KBM-7 (cell line): Measurements from ENCODE around the gene LIPI.
"Not testable (repeated sequence)": the region's sequence is repeated elsewhere in the genome, so short reads cannot be mapped to it uniquely, and the experiment has no call there.

Source experiments
- DNase-seq: peaks from one replicate; pipeline ENCODE4 v3.0.0-alpha.2; 2015
- in situ Hi-C: fragments of 300-500 bp; cut with MboI; formaldehyde crosslinking; loops from 2 replicates; pipeline ENCODE4 v1.14.3; 2020; ENCODE audit warnings: low sequenced_read_pairs, low pct_unique_long_range_greater_than_20kb, mixed read lengths

The LIPI gene

DNA sequence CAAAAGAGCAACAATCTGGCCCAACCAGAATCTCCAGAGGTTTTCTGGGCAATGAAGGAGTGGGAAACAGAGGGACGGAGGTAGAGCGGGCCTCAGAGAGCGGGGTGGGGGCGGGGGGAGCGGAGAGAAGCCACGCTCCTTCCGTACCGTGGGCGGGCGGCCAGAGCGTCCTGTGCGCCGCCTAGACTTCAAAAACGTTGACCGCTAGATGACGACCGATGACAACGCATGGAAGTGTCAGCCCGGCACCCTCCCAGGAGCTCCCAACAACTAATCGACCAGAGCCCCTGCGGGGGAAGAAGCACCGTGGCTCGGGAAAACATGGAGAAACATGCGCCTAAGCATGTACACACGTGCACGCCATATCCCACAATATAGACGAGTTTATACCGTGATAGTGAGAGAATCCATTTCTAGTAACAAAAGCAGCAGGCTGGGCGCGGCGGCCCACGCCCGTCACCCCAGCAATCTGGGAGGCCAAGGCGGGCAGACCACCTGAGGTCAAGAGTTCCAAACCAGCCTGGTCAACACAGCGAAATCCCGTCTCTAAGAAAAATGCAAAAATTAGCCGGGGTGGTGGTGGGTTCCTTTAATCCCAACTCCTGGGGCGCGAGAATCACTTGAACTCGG, 131.9 kb downstream of the LIPI start:
- in situ Hi-C loops, result no loop called here
- DNase-seq, result no peak

DNA sequence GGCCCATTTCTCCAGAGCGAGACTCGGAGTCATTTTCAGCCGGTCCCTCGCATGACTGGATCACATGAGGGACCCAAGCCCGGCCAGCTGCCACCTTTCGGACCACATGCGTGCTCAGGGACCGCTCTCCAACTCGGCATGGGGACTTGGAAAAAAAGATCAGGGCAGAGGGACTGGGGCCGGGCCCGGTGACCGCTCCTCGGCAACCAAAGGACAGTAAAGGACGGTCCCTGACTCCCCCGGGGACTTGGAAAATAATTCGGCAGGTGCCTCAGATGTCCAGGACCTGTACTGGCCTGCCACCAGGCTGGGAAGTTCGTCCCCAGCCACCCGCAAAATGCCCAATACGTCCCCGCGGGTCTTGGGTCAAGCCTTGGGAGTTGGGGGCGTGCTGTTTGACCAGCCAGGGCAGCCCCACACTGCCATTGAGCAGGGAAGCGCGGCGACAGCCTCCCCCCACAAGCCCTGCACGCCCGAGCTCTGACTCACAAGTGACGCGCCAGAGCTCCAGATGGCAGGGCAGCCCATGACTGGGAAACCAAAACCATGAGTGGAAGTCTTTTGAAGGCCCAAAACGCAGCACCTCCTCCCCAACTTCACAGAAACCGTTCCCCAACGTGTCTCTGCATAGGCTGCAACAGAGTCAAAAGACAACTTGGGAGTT, 134.5 kb downstream of the LIPI start:
- no peak for DNase-seq
- in situ Hi-C loops, result no loop called here

DNA sequence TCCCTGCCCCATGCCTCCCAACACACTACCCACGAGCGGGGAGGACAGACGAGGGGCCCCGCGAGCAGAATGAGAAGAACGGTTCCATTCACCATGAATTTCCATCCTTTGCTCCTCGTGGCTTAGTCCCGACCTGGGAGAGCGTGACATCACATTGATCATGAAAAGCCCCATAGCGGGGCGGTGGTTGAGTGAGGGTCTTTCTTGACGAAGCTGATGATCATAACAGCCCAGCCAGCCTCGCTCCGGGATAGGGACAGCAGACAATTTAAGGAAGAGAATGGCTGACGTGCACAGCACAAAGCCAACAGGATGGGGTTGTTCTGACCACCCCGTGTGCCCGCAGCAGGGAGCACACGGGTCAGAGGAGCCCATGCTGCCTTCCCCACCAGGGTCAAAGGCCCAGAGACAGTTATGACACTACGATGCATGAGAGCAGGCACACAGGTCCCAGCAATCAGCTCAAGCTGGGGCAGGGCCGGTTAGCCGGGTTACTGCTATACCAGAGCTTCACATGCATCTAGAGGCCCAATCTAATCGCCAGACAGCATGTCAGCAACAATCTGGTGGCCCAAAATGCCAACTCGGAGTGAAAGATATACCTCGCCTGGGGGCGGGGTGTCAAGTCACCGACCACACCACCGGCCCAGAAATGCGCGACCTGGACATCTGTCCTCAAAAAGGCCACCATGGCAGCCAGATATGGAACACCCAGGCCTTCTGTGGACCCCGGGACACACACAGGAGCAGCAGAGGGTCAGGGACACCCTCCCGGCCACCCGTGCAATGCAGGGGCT, 135.2 kb downstream of the LIPI start:
- in situ Hi-C loops, result no loop called here

DNA sequence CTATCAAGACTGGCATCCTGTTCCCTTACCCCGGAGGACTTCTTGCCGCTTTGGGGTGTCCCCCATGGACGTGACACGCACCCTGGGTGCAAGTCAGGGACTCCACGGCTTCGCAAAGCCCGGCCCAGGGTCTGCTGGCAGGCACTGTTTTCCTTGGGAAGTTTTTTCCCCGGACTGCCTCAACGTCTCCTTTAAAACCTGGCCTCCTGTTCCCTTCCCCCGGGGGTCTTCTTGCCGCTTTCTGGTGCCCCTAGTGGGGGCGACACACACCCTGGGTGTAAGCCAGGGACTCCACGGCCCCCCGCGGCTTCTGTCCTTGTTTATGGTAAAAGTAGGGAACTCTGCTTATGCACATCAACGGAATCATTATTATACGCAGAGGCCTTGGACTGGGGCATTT, 136.6 kb downstream of the LIPI start:
- in situ Hi-C loops, result no loop called here
- no peak for DNase-seq

More for the DNA sequence above, 135.2 kb downstream of the LIPI start:
- no peak for DNase-seq

DNA sequence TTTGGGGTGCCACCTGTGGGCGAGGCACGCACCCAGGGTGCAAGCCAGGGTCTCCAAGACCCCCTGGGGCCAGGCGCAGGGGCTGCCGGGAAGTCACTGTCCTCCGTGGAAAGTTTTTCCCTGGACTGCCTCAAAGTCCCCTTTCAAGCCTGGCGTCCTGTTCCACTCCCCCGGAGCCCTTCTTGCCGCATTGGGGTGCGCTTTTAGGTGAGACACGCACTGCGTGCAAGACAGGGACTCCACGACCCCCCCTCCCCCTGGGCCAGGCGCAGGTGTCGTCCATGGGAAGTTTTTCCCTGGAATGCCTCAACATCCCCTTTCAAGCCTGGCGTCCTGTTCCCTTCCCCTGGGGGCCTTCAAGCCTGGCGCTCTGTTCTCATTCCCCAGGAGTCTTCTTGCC, 137.1 kb downstream of the LIPI start:
- in situ Hi-C loops, result no loop called here
- no peak for DNase-seq

DNA sequence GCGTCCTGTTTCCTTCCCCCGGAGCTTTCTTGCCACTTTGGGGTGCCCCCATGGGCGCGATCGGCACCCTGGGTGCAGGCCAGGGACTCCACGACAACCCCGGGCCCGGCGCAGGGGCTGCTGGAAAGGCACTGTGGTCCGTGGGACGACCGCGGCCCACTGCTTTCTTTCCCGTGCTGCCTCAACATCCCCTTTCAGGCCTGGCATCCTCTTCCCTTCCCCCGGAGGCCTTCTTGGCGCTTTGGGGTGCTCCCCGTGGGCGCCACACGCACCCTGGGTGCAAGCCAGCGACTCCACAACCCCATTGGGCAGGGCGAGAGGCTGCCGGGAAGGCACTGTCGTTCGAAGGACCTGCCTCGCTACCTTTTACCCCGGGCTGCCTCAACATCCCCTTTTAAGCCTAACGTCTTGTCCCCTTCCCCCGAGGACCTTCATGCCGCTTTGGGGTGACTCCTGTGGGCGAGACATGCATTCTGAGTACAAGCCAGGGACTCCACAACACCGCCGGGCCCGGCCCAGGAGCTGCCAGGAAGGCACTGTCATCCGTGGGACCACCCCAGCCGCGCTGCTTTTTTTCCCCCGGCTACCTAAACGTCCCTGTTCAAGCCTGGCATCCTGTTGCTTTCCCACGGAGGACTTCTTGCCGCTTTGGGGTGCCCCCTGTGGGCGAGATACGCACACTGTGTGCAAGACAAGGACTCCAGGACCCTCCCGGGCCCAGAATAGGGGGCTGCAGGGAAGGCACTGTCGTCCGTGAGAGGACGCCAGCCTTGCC, 137.8 kb downstream of the LIPI start:
- in situ Hi-C loops, result no loop called here

DNA sequence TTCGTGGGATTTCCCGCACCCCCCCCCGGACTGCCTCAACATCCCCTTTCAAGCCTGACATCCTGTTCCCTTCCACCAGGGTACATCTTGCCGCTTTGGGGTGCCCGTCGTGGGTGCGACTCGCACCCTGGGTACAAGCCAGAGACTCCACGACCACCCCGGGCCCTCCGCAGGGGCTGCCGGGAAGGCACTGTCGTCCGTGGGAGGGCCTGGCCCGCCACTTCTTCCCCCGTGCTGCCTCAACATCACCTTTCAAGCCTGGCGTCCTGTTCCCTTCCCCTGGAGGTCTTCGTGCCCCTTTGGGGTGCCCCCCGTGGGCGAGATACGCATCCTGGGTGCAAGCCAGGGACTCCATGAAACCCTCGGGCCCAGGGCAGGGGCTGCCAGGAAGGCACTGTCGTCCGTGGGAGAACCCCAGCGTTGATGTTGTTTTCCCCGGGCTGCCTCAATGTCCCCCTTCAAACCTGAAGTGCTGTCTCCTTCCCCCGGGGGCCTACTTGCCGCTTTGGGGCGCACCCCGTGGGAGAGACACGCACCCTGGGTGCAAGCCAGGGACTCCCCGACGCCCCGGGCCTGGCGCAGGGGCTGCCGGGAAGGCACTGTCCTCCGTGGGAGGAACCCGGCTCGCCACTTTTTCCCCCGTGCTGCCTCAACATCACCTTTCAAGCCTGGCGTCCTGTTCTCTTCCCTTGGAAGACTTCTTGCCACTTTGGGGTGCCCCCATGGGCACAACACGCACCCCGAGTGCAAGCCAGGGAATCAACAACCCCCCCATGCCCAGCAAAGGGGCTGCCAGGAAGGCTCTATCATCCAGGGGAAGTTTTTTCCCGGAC, 138.6 kb downstream of the LIPI start:
- DNase-seq, result no peak
- in situ Hi-C loops, result no loop called here

More for the DNA sequence above, 137.8 kb downstream of the LIPI start:
- no peak for DNase-seq

DNA sequence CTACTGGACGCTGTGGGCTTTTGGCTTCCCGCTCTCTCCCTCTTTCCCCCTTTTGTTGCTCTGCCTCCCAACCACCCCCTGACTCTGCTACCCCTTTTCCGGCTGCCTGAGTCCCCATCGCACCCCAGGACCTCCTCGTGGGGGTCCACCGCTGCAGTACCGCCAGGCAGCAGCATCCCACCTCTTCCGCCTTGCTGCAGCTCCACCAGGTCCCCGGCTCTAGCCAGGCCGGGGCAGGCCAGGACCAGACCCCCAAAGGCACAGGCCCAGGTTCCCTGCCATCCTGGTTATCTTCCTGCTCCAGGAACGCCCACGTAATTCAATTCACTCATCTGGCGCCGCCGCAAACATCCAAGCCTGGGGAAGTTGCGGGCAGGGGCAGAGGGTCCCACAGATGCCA, 139.8 kb downstream of the LIPI start:
- in situ Hi-C loops, result no loop called here
- DNase-seq, result no peak

DNA sequence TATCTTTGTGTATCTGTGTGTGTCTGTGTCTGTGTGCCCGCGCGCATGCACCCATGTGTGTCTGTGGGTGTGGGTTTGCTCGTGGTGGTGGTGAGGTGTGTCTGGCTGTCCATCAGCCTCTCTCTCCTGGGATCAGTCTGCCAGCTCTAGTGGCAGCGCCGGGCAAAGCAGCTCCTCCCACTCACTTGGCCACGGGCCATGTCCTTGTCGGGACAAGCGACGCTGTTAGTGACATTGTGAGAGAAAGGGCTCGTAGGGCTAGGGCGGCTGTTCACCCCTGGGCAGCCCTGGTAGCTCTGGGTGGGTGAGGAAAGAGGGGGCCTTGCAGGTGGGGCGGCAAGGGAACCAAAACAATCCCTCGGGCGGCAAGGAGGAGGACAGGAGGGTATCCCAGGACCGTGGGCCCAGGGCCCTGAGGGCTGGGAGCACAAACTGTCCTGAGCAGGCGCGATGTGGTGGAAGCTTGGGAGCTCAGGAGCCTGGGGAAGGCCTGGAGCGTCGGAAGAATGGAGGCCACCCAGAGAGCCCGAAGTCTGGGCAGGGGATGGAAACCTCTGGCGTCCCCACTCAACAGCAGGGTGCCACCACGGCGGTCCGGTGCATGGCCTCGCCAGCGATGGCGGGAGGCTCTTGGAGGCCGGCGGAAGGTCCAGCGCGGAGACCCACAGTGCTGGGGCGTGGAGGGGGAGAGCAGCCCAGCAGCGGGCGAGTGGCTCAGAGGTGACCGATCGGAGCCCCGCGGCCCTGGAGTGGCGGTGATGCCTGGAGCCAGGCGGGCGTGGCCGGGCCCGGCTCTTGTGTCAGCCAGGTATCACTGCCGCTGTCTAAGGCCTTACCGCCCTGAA, 140.5 kb downstream of the LIPI start:
- no peak for DNase-seq
- in situ Hi-C loops, result no loop called here

DNA sequence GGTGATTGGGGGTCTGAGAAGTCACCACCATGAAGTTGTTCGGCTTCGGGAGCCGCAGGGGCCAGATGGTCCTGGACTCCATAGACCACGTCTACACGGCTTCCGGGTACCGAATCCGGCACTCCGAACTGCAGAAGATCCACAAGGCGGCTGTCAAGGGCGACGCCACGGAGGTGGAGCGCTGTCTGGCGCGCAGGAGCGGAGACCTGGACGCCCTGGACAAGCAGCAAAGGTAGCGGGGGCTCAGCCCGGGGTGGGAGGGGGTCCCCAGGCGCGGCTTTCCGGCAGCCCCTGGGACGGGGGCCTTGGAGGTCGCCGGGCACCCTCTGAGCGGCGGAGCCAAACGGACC, 146.5 kb downstream of the LIPI start:
- no peak for DNase-seq
- in situ Hi-C loops, result no loop called here

DNA sequence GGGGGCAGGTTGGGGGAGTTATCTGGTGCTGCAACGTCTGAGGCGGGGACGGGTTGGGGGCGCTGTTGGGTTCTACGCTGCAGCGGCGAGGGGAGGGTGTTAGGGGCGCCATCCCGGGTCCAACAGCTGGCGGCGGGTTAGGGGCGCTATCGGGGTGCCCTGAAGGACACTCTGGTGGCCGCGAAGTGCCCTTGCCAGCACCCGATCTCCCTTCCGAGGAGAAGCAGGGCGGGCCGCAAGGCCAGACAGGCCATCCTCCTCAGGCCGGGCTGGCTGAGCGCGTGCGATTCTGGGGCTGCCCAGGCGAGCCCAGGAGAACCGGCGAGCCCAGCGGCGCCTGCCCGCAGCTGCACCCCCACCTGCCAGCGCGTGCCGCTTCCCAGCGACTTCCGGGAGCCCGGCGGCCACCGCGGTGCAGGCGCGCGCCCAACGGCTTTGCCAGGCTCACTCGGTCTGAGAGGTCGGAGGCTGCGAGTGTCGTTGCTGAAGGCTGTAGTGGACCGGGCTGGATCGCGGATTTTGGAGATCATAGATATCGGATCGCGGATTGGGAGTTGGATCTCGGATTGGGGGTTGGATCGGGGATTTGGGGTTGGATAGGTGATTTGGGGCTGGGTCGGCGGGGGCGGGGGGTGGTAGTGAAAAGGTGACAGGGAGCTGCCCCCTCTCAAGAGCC, 147.0 kb downstream of the LIPI start:
- DNase-seq, in situ Hi-C loops: not testable (repeated sequence)

DNA sequence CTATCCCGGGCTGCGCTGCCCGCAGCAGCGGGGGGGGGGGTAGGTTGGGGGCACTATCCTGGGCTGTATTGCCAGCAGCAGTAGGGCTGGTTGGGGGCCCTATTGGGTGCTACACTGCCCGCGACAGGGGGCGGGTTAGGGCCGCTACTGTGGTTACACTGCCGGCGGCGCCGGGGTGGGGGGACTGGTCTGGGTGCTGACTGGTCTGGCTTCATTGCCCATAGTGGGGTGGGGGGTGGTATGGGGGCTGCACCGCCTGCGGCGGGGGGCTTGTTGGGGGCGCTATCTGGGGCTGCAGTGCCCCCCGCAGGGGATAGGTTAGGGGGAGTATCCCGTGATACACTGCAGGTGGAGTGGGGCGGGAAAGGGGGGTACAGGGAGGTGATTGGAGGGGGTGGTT, 148.1 kb downstream of the LIPI start:
- DNase-seq, in situ Hi-C loops: not testable (repeated sequence)

DNA sequence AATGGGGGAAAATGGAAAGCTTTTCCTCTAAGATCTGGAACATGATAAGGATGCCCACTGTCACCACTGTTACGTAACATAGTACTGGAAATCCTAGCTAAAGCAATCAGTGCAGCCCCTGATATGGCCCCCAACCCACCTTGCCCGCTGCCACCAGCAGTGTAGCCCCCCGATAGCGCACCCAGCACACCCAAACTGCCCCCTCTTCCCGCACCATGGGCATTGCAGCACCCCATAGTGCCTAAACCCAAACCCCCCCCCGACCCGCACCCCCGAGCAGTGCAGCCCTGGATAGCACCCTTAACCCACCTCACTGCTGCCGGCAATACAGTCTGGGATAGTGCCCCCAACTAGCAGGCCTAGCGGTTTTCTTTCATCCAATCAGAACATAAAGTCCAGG, 148.9 kb downstream of the LIPI start:
- in situ Hi-C loops, DNase-seq: not testable (repeated sequence)

DNA sequence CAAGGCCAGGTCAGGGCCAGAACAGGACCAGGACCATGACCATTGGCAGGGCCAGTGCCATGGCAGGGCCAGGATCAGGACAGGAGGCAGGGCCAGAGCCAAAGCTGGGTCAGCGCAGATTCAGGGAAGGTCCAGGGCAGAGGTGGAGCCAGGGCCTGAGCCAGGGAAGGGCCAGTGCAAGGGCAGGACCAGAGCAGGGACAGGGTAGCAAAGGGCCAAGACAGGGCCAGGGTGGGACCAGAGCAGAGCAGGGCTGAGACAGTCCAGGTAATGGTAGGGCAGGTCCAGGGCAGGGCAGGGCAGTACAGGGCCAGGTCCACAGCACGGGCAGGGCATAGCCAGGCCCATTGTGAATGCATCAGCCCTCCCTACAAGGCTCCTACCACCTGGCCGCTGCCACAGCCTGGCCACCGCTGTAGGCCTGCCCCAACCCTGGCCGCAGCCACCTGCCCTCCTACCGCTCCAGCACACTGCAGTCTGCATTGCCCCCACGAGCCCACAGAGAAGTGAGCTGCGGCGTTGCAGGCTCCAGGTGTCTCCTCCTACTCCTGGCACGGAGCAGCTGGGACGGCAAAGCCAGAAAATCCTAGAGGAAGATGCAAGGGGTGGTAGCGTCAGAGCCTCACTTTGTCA, 151.6 kb downstream of the LIPI start:
- not testable (repeated sequence) for DNase-seq

More for the DNA sequence above, 151.6 kb downstream of the LIPI start:
- in situ Hi-C loops, result not testable (repeated sequence)
